Tibial artery (tissue), 4 donors: ENCODE data around the gene NAT8L.

Source experiments
- DNase-seq, 2 donors: peaks; one replicate each; pipeline ENCODE4 v3.0.0-alpha.2; 2019
- H3K27ac ChIP-seq, 2 donors: fragments of 200-600 bp; sonication (generic) in 1 of 2; 1 replicate in 1 of 2; 2 replicates in 1 of 2; pipeline ENCODE4 v1.5.1; 2018 to 2019; ENCODE audit warnings: mild to moderate bottlenecking in 1 of 2
- H3K27me3 ChIP-seq, 2 donors: fragments of 200-600 bp; sonication (generic) in 1 of 2; one replicate each; pipeline versions ENCODE4 v1.5.1 to v1.6.0; 2016 to 2019
- H3K36me3 ChIP-seq, 3 donors: fragments of 200-600 bp; sonication (generic) in 2 of 3; one replicate each; pipeline ENCODE4 v1.5.1; 2016 to 2019; ENCODE audit warnings: mild to moderate bottlenecking in 2 of 3
- H3K4me1 ChIP-seq, 4 donors: fragments of 200-600 bp; sonication (generic) in 2 of 4; 1 replicate in 3 of 4; 2 replicates in 1 of 4; pipeline ENCODE4 v1.5.1; 2016 to 2019
- H3K4me3 ChIP-seq, 2 donors: fragments of 200-600 bp; sonication (generic) in 1 of 2; 1 replicate in 1 of 2; 2 replicates in 1 of 2; pipeline ENCODE4 v1.5.1; 2018 to 2019; ENCODE audit warnings: mild to moderate bottlenecking in 2 of 2
- H3K9me3 ChIP-seq, 3 donors: fragments of 200-600 bp; sonication (generic) in 1 of 3; one replicate each; pipeline ENCODE4 v1.5.1; 2016 to 2019
- intact Hi-C: fragments of 100-400 bp; cut with DNase I; formaldehyde crosslinking; loops from one replicate; pipeline ENCODE4 v1.15.0; 2023; ENCODE audit warnings: low total_unique reads
- TF ChIP-seq, protein P1 (sequence below), 2 experiments: fragments of 200-600 bp in 1 of 2; fragments of 450-650 bp in 1 of 2; IDR thresholded peaks; one replicate each; pipeline ENCODE4 v1.5.1; 2017 to 2019; ENCODE audit warnings: antibody characterized with exemption in 2 of 2, mild to moderate bottlenecking in 1 of 2, moderate library complexity in 1 of 2

NAT8L gene

DNA sequence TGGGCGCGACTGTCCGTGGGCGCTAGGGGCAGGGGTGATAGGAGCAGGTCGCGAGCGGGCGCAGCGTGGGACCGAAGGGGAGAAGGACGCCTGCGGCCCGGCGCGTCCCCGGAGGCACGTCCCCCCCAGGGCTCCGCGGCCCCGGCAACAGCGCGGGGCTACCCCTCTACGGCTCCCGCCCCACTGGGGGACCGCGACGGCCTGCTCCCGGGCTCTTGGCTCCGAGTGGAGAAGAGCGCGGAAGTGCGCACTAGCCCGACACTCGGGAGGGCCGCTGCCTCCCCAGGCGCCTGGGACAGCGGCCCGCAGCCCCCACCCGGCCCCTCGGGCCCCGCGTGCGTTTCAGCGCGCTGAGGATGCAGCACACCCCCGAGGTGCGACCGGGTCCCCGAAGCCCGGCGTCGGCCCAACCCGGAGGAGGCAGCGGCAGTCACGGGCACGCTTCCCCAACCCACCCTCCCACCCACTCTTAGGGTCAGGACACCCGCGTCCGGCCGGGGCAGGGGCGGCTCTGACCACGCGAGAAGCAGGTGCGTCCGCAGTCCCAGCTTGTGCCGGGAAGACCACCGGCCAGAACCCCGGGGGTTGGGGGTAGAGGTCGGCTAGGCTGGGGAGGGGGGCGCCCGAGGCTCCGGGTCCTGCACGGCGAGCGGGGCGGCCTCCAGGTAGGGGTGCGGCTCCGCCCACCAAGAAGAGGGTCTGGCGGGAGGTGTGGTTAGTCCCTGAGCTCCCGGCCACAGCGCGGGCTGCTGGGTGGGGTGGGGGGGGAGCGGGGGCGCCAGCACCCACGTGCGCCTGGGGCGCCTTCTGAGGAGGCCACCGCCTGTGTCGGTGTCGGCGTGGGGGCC, 18.5 kb upstream of the NAT8L start:
- TF ChIP-seq, protein P1, sequence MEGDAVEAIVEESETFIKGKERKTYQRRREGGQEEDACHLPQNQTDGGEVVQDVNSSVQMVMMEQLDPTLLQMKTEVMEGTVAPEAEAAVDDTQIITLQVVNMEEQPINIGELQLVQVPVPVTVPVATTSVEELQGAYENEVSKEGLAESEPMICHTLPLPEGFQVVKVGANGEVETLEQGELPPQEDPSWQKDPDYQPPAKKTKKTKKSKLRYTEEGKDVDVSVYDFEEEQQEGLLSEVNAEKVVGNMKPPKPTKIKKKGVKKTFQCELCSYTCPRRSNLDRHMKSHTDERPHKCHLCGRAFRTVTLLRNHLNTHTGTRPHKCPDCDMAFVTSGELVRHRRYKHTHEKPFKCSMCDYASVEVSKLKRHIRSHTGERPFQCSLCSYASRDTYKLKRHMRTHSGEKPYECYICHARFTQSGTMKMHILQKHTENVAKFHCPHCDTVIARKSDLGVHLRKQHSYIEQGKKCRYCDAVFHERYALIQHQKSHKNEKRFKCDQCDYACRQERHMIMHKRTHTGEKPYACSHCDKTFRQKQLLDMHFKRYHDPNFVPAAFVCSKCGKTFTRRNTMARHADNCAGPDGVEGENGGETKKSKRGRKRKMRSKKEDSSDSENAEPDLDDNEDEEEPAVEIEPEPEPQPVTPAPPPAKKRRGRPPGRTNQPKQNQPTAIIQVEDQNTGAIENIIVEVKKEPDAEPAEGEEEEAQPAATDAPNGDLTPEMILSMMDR (IDR thresholded peaks at IDR 0.05) = no peak
- Histone ChIP-seq H3K9me3 (peaks cover 0 to 5% (median 0%) of the 10 kb centered on the region in 3 donors), H3K36me3 (no peaks in the 10 kb centered on the region), H3K4me3 (peak overlapping the region in 1 of 2 donors; percentile 60), H3K4me1 (peaks cover 0 to 30% (median 26%) of the 10 kb centered on the region in 4 donors), H3K27ac (no peak overlapping the region), H3K27me3 (peaks cover 0 to 61% of the 10 kb centered on the region in 2 donors)
- DNase-seq = no peak
- intact Hi-C loops = no loop called here

DNA sequence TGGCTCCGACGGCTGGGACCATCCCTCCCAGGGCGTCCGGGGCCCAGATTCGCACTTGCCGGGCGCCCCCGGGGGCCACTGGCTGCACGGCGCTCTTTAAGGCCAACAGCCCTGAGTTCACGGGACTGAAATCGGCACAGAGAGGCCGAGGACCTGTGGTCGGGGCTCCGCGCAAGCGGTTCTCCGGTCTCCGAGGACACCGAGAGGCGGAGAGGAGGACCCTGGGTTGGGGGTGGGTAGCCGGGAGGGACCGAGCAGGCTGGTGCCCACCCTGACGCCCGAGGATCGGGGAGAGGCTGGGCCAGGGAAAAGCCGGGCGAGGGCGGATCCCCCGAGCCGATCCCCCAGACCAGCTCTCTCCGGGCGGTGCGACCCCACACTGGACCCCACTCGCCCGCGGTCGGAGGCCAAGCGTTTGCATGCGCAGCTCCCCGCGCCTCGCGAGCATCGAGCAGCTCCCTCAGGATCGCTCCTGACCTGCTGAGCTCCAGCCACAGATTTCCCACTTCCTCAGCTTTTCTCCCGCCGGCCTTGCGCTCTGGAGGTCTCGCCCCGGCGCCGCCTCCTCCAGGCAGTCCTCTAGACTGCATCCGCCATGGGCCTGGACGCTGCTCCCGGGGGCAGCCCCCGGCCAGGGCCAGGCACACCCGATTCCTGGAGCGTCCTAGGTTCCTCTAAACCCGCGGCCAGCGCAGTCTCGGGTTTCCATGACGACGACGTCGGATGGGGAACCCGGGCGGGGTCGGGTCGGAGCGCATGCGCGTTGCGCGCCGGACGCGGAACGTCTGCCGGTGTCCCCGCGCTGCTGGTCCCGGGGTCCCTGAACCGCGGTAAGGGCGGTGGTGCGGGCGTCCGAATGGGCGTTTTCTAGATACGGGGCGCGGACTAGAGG, 17.6 kb upstream of the NAT8L start:
- intact Hi-C loops = no loop called here
- TF ChIP-seq, protein P1 (IDR thresholded peaks at IDR 0.05) = no peak
- H3K36me3 ChIP-seq = no peaks in the 10 kb centered on the region
- peak; percentile 58 to 77 for DNase-seq
- H3K27me3 ChIP-seq = peaks cover 0 to 70% of the 10 kb centered on the region in 2 donors
- H3K27ac ChIP-seq = no peak overlapping the region
- H3K4me3 ChIP-seq = peak overlapping the region; percentile 52 to 60
- H3K4me1 ChIP-seq = peaks cover 0 to 30% (median 26%) of the 10 kb centered on the region in 4 donors
- peaks cover 0 to 5% (median 0%) of the 10 kb centered on the region in 3 donors for H3K9me3 ChIP-seq

DNA sequence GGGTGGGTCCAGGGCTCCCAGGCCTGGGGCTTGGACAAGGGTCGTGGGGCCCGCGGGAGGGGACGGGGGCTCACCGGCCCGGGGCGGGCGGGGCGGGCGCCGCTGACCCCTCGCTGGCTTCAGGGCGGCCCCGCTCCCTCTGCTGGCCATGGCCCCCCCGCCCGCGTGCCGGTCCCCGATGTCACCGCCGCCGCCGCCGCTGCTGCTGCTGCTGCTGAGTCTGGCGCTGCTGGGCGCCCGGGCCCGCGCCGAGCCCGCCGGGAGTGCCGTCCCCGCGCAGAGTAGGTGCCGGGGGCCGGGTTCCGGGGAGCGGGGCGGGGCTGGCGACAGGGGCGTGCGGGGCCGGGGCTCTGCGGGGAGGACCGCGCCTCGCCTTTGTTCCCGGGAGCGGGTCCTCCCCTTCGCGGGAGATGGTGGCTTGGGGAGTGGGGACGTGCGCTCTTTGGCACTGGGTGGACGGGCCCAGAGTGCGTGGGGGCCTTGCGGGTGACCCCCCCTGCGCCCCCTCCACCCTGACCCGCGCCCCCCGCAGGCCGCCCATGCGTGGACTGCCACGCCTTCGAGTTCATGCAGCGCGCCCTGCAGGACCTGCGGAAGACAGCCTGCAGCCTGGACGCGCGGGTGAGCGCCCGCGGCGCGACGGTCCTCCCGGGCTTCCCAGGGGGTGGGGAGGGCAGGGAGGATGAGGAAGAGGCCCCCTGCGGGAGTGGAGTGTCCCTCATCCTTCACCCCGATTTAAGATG, 16.8 kb upstream of the NAT8L start:
- DNase-seq = no peak

DNA sequence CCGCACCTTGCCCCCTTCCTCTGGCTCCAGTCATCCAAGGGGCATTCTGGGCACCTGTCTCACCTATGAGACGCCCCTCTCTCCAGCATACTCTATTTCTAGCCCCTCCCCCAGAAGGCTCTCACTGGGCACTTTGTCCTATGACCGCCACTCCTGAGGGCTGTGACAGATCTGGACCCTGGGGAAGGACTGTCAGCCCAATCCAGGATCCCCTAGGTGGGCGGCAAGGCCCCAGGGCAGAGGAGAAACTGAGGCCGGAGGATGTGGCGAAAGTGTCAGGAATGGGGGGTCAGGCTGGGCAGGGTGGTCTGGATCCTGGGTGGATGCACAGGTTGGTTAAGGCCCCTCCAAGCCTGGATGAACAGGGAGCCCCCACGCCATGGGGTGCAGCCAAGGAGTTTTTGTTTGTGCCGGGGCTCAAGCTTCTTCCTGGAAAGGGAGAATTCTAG, 16.2 kb upstream of the NAT8L start:
- Histone ChIP-seq H3K27me3 (peaks cover 0 to 85% of the 10 kb centered on the region in 2 donors), H3K27ac (no peak overlapping the region), H3K4me1 (peaks cover 0 to 36% (median 26%) of the 10 kb centered on the region in 4 donors), H3K4me3 (no peak overlapping the region), H3K9me3 (peaks cover 0 to 5% (median 0%) of the 10 kb centered on the region in 3 donors), H3K36me3 (no peaks in the 10 kb centered on the region)
- intact Hi-C loops = no loop called here
- TF ChIP-seq, protein P1 (IDR thresholded peaks at IDR 0.05) = no peak
- DNase-seq = no peak

More for the DNA sequence above, 16.8 kb upstream of the NAT8L start:
- H3K4me3 ChIP-seq = peak overlapping the region; percentile 52 to 60
- no peak overlapping the region for H3K27ac ChIP-seq
- intact Hi-C loops = no loop called here
- peaks cover 0 to 5% (median 0%) of the 10 kb centered on the region in 3 donors for H3K9me3 ChIP-seq
- H3K4me1 ChIP-seq = peaks cover 0 to 36% (median 26%) of the 10 kb centered on the region in 4 donors
- no peaks in the 10 kb centered on the region for H3K36me3 ChIP-seq
- peaks cover 0 to 79% of the 10 kb centered on the region in 2 donors for H3K27me3 ChIP-seq
- TF ChIP-seq, protein P1 (IDR thresholded peaks at IDR 0.05) = no peak
